HG02938 (cell line): ENCODE data around the gene AKAP6.

Source experiments
- ATAC-seq: cut with Tn5 transposase; IDR thresholded peaks from one replicate; pipeline ENCODE4 v1.9.1; 2021; ENCODE audit warnings: mild to moderate bottlenecking, moderate library complexity; ENCODE audit not compliant: unreplicated experiment

Gene AKAP6

DNA sequence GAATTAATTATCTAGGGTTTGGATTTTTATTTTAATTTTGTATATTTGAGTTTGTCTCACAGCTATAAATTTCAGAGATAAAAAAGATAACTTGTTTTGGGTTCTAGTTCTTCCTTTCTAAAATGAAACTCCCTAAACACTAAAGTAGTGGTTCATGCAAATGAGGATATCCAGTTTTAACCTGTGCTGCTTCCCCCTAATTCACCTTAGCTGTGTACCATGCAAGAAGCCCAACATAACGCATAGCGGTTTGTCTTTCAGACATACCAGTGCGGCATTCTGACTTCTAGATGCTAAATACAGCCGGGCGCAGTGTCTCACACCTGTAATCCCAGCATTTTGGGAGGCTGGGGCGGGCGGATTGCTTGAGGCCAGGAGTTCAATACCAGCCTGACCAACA, 320.9 kb downstream of the AKAP6 start:
- no peak for ATAC-seq

GRCh38 chr14:32650665-32651064, 321.6 kb downstream of the AKAP6 start:
- ATAC-seq: no peak

DNA sequence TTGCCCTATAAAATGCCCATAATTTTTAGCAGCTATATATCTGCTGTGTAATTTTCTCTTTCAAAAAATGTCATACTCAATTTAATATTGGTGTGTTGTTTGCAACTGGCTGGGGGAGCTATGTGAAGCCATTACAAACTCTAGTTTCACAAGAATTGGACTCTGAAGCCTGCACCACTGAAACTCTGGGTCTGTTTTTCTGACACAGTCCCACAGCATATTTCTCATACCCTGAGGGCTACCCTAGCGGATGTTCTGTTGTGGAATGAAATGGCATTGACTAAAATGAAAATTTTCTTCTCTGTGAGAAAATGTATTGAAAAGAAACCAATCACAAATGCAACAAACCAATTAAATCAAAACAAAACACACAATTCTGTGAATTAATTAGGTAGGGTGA, 325.0 kb downstream of the AKAP6 start:
- no peak for ATAC-seq

DNA sequence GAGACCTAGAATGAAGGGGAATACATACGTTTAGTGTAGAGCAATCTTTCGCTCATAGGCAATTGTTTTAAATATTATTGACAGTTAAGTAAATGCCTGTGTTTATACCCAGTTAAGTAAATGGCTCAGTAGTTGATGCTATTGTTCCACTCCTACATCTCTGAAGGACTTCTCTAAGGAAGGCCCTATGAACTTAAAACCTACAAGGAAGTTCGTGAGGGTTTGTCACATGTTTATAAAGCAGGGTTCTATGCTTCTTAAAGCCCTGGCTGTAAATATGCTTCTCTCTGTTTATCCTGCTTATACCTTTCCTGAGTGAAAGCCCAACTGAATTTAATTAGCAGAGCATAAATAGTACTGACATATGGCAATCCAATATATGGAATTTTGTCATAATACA, 327.5 kb downstream of the AKAP6 start:
- ATAC-seq: no peak

DNA sequence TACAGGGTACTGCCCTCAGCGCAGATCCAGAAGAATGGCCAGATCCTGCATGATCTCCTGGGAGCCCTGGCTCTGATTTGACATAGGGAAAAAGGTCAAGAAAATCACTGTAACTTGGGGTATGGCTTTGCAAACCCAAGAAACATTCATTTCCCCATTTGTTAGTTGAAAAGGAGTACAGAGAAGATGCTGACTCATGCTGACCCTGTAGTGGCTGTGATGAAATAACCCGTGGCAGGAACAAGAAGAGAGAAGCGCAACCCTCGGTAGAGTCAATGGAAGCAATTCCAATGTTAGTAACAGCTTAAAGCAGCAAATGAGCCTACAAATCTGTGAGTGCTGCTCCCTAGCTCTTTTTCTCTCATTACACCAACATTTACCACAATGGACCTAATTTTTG, 328.0 kb downstream of the AKAP6 start:
- peak; percentile 49 for ATAC-seq

DNA sequence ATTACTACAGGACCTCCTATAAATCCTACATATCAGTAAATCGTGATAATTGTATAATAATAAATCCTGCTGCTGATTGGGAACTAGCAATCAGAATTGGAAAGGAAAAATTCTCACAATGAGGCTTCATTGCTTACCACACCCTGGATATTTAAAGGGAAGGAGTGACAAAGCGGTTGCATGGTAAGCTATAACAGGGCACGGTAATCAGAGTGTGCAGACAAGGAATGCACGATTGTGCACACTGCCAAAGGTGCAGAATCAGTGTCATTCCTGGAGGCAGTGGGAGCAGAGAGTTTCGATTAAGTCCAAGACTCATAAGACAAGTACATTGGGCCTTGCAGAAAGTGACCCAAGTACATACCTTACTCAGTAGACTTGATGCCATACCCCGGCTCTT, 332.1 kb downstream of the AKAP6 start:
- no peak for ATAC-seq

DNA sequence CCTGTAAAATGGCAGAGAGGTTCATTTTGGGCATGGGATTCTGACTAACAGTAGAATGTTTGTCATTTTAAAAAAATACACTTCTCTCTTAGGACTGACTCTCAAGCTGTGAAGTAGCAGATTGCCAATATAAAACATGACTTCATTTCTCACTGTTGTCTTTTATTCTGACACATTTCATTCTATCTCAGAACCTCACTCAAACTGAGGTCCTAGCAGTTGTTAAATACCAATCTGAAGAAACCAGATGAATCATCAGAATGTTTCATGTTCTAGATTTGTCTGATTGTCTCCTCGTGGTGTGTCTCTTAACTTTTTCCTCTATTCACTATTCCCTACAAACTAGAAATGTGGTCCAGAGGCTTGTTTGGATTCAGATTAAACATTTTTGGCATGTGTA, 333.1 kb downstream of the AKAP6 start:
- ATAC-seq: no peak

- ATAC-seq: no peak
Measured at GRCh38 chr14:32666308-32666707, 337.2 kb downstream of the AKAP6 start.

DNA sequence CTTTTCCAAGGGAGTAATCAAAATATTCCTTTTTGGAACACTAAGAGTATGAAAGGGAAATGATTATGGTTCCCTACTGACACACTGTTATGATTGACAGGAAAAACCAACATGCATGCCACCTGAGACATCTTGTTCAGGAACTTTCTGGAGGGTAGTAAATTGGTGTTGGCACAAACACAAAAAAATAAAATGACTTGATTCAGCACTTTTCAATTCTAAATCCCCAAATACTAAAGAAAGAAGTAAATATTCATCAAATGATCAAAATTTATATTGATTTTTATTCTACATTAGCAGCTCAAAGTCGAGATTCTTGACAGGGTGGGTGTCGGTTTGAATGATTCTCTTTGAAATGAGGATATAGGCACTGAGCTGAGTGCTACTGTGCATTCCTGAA, 338.2 kb downstream of the AKAP6 start:
- ATAC-seq: no peak

DNA sequence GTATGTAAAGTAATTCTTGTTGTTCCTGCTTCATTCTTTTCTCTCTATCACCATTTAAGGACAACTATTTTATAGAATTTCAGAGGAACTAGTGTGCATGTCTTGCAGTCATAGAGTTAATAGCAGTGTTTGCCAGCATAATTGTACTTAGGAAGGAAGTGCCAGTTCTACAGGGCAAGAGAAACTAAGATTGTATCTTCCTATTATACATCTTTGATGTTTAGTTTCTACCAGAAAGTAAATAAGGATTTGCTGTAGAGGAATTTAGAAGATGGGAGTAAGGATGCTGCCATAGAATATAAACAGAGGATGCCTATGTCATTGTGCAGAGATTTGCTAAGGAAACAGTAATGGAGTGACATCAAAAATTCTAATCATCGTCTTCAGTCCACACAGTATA, 338.7 kb downstream of the AKAP6 start:
- no peak for ATAC-seq

DNA sequence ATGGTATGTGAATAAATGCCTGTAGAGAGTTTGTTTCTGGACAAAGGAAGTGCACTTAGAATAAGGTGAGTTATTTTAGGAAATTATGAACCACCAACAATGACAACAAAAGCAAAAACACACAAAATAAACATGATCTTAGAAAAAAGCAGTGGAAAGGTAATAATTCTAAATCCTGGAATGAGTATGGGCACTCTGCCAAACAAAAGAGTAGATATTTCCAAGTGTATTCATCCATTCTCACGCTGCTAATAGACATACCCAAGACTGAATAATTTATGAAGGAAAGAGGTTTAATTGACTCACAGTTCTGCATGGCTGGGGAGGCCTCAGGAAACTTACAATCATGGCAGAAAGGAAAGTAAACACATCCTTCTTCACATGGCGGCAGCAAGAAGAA, 340.3 kb downstream of the AKAP6 start:
- ATAC-seq: no peak

- ATAC-seq: no peak
Measured at GRCh38 chr14:32675433-32675832, 346.3 kb downstream of the AKAP6 start.

DNA sequence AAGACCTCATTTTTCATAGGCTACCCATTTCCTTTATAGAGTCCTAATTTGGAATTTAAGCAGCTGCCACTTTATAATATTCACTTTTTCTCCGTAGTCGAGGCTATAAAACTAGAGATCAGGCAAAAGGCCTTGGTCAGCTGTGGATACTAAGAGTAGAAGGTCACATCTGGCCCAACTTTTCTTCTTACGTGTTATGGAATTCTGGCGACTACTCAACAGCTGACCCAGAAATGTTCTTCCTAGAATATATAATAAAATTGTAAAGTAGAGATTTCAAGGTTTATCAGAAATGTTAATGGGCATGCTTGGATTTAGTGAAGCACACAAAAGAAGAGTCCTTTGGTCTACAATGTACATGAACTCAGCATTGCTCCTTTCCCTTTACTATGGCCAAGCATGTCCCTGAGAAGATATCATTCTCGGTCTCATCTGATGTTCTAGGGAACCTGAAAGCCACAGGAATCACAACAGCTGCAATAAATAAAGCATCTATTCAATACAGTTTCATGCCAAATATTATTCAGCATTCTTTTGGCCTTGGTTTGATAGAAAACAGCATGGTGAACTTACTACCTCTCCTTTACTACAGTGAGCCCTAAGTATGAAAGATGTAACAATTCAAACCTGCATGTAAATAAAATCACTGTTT, 348.2 kb downstream of the AKAP6 start:
- ATAC-seq: no peak

- no peak for ATAC-seq
Measured at GRCh38 chr14:32678088-32678487, 349.0 kb downstream of the AKAP6 start.

DNA sequence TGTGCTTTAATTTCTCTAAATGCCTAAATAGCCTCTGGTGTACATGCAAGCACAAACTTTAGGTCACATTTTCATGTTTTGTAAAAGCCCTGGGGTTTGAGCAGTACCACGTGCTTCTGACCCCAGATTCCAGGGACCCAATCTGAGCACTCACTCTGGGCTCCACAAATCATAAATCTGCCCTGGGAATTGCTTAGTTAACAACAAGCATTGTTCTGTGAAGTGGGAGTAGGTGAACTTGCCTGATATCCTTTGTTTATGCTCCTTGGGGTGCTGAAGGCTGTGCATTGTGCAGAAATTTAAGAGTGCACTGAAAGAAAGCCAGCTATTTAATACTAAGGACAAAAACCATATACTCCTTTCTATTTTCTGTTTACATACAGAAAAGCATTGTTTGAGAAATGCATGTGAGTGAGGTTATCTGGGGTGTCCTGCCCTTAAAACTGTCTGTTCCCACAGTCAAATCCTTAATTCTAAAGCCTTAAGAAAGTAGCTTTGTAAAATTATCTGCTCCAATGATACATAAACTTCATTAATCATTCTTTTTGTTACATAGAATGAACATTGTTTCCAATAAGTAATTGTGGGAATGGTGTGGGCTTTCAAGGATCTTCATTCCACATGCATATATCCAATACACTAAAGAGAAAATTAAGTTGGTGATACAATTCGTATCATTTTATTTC, 351.0 kb downstream of the AKAP6 start:
- no peak for ATAC-seq

DNA sequence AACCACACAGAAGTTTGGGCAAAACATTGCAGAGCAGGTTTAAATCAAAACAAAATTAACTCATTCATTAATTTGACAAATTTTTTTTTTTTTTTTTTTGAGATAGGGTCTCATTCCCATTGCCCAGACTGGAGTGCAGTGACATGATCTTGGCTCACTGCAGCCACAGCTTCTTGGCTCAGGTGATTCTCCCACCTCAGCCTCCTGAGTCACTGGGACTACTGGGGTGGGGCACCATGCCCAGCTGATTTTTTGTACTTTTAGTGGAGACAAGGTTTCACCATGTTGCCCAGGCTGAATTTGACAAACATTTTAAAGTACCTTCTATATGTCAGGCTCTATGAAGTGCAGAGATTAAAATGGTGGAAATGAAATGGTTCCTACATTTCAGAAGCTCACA, 352.5 kb downstream of the AKAP6 start:
- no peak for ATAC-seq

DNA sequence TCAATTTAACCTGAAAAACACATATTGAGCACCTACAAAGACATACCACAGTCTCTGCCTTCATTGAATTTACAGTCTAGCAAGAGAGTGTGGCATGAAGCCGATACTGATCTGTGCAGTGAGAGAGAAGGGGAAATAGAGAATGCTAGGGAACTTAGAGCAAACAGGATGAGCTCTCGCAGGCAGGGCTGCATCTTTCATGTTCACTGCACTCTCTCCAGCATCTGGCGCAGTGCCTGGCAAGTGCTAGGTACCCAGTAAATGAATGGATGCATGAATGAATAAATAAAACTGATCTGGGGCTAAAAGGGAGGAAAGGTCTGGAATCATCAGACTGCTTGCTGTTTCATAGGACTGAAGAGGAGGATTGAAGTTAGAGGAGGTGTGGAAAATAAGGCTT, 353.1 kb downstream of the AKAP6 start:
- no peak for ATAC-seq

DNA sequence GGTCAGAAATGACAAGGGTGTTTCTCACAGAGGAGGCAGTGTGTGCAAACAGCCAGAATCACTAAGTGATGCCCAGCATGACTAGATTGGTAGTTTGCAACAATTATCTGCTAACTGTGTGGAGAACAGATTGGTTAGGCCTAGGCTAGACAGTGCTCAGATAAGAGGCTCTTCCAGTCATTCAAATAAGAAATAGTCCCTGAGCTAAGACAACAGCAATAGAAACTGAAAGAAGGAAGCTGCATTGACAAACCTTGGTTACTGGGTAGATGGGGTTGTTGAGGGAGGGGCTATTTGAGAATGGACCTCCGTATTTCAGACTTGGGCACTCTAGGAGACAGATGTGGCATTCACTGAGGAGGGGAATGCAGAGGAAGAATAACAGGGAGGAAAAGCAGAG, 354.6 kb downstream of the AKAP6 start:
- ATAC-seq: no peak

- ATAC-seq: no peak
Measured at GRCh38 chr14:32688941-32689340, 359.8 kb downstream of the AKAP6 start.

DNA sequence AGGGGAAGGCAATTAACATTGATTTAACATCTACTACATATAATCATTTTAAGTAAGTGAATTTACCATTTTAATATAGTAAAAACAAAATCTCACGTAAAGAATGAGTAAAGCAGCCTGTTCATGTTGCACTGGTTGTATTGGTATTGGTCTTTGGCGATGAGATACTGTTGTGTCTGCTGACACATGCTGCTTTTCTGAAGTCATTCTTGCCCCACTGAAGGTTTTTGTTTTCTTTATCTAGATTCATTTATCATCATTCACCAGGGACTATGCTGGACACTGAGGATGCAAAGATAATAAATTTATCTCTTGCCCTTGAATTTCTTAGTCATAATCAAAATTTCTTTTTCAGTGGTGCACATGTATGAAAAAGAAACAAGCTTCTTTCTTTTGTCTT, 363.3 kb downstream of the AKAP6 start:
- no peak for ATAC-seq

DNA sequence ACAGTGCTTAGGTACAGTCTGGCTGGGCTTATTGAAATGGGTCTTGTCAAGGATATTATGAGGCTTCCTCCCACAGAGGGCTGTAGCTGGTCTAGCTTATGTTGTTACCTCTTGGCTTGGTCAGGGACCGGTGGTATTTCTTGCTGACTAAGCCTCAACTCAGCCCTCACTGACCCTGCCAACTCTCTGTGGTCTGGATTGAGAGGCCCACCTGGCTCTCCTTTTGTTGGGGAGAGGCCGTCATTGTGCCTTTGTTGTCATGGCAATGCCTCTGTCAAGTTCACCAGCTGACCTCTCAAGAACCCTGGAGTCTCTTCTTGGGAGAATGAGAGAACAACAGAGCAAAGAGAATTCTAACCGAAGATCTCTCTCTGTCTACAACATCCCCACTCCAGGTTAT, 364.0 kb downstream of the AKAP6 start:
- ATAC-seq: no peak

- no peak for ATAC-seq
Measured at GRCh38 chr14:32694795-32695449, 365.8 kb downstream of the AKAP6 start.
